HG03520 (cell line): Measurements from ENCODE around the gene ZFP30.
"Not testable (repeated sequence)": the region's sequence is repeated elsewhere in the genome, so short reads cannot be mapped to it uniquely, and the experiment has no call there.

Experiments
- ATAC-seq: cut with Tn5 transposase; IDR thresholded peaks from one replicate; pipeline ENCODE4 v1.9.1; 2021; ENCODE audit warnings: mild to moderate bottlenecking, moderate library complexity; ENCODE audit not compliant: unreplicated experiment

Gene ZFP30

DNA sequence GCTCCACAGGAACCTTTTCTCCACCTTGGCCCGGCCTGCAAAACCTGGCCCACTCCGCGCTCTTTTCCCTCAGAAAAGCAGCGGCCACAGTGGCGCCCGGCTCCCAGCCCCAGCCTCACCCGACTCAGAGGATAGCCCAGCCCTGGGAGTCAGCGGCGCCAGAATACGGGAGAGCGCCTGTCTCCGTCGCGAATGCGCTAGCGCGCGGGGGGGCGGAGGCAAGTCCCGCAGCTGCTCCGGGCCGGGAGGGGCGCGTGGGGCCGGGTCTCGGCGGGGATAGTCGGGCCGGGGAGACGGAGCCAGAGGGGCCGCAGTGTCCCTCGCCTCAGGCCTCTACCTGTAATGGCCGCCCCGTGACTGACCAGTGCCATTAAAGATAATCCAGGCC, at the start of gene ZFP30:
Gene ZFP30 (minus strand): TSS at position 165 of the 388 bp plus-strand sequence. CDS start 7,643 bp downstream, outside the sequence.
- no peak for ATAC-seq

DNA sequence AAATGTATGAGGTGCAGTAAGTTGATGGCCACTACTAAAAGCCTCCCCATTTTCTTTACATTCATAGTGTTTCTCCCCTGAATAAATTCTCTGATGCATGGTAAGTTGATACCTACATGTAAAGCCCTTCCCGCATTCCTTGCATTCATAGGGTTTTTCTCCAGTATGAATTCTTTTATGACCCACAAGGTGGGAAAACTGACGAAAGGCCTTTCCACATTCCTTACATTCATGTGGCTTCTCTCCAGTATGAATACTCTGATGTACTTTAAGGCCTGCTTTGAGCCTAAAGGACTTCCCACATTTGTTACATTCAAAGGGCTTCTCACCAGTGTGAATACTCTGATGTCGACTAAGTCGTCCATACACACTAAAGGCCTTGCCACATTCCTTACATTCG, 43.8 kb upstream of the ZFP30 start:
- ATAC-seq, result no peak

DNA sequence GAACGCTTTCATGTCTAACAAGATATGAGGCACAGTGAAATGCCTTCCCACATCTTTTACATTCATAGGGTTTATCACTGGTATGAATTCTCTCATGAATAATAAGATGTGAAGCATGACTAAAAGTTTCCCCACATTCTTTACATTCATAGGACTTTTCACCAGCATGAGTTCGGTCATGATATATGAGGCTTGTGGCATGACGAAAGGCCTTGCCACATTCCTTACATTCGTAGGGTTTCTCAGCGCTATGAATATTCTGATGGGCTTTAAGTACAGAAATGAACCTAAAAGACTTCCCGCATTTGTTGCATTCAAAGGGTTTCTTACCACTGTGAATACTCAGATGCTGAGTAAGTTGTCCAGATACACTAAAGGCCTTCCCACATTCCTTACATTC, 43.0 kb upstream of the ZFP30 start:
- no peak for ATAC-seq

DNA sequence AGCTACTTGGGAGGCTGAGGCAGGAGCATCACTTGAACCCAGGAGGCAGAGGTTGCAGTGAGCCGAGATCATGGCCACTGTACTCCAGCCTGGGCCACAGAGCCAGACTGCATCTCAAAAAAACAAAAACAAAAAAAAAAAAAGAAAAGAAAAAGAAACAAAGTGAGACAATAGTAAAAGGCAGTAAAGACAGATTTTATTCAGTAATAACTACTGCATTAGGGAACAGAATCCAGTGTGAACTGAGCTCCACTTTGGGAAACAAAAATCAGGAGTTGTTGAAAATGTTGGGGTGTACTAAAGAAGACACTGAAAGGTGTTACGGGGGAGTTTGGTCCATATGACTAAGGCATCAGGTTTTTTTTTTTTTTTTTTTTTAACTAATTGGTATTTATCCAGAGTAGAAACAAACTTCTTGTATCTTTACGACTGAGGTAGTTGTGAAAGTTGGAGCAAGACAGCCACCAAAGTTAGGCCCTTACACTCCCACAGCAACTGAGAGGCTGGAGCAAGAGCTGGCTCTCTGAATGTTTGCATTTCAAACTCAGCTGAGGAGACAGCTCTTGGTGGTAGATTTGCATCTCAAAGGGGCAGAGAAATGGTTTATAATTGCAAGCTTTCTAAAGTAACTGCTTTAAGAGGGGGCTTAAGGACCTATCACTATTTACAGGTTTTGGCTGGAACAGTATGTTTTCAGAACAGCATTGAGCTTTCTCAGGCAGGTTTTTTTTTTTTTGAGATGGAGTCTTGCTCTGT, 40.1 kb upstream of the ZFP30 start:
- ATAC-seq, result no peak

DNA sequence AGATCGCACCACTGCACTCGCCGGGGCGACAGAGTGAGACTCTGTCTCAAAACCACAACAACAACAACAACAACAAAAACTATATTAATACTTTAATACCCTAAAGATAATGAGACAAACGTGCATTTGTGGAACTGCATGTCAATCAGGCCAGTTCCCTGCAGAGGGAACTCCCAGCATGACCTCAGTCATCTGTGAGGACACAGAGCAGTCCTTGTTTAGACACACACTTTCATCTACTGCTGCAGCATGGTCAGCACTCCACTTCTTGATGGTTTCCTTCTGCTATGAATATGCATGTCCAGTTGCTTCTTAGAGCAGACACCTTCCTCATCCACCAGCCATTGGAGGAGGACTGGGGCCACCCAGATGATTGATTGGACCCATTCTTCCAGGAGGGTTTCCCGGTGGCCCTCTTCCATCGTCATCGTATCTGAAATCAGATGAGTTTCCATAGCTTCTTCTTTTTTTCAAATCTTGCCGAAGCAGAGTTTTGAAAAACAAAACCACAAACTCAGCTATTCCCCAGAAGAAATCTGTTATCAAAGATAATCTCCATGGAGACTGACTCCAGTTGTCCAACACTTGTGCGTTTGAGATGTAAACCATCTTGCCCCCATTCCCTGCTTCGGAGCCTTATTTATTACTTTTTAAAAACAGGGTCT, 37.8 kb upstream of the ZFP30 start:
- no peak for ATAC-seq

DNA sequence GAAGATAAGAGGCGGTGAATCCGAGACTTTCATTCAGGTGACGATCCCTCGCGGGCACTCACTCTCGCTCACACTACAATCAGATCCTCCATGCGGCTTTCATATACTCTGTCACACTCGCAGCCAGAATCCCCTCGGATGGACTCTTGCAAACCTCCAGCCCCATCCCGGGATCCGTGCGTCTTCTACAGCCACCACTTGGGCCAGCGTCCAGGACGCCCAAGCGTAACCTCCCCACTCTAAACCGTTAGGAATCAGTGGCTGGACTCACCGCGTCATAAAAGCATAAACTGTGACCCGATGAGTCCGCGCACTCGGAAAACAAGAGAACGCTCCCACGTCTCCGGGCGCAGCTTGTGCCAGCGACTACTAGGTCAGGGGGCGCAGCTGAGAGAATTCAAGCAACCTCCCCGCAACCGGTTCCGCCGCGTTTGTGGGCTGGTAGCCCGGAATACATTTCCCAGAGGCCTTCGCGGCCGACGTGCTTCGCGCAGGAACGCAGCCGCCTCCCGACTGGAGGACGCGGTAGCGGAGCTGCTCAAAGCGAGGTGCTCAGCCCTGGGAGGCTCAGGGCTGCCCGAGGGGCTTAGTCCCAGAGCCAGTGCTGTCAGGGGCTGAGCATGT, 36.7 kb upstream of the ZFP30 start:
- ATAC-seq, result no peak

DNA sequence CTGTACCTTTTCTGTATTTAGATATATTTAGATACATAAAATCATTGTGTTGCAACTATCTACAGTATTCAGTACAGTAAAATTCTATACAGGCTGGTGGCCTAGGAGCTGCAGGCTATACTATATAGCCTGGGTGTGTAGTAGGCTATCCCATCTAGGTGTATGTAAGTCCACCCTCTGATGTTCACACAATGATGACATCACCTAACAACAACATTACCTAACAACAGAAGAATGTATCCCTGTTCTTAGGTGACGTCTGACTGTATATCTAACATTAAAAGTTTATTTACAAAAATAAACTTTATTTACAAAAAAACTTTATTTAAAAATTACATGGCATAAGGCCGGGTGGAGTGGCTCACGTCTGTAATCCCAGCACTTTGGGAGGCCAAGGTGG, 28.3 kb upstream of the ZFP30 start:
- no peak for ATAC-seq

DNA sequence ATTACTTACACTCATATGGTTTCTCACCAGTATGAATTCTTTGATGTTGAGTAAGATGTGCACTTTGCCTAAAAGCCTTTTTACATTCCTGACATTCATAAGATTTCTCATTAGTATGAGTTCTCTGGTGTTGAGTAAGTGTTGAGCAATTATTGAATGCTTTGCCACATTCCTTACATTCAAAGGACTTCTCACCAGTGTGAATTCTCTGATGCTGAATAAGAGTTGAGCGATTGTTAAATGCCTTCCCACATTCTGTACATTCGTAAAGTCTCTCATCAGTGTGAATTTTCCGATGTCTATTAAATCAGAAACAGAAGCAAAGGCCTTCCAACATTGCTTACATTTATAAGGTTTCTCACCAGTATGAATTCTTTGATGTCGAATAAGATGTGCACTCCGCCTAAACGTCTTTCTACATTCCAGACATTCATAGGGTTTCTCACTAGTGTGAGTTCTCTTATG, 14.2 kb upstream of the ZFP30 start:
- no peak for ATAC-seq

DNA sequence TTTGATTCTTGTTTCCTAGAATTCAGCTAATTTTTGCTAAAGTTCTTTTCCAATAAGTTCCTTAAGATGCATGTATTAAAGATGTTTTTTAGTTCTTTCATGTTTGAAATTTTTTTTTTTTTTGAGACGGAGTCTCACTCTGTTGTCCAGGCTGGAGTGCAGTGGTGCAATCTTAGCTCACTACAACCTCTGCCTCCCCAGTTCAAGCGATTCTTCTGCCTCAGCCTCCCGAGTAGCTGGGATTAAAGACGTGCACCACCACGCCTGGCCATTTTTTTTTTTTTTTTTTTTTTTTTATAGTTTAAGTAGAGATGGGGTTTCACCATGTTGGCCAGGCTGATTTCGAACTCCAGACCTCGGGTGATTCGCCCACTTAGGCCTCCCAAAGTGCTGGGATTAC, 1.9 kb upstream of the ZFP30 start:
- not testable (repeated sequence) for ATAC-seq

DNA sequence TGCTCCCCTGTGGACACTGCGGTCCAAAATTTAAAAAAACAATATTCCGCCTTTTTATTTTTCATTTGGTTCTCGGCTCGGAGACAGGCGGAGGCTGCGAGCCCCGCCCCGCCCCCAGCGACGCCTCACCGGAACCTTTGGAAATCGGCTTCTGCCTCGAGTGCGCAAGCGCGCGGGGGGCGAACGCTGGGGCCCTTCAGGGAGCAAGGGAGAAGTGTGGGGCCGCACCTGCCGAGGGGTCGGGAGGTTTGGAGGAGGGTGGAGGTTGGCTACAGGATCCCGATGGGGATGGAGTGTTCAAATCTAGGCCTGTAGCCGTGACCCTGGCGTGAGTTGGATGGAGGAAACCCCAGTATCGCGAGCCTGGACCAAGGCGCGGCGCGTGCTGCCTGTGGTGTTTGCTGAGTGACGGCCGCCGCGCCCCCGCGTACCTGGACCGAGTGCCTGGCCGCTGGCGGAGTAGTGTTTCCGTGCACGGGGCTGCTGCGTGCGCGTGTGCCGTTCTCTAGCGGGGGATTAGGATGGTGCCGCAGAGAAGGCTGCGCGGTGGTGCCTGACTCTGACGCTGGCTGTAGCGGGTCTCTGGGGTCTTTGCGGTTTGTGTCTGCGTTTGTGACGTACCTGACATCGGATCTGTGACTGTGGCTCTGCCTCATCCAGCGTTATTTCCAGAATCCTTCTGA, 565 bp upstream of the ZFP30 start:
- ATAC-seq, result no peak

DNA sequence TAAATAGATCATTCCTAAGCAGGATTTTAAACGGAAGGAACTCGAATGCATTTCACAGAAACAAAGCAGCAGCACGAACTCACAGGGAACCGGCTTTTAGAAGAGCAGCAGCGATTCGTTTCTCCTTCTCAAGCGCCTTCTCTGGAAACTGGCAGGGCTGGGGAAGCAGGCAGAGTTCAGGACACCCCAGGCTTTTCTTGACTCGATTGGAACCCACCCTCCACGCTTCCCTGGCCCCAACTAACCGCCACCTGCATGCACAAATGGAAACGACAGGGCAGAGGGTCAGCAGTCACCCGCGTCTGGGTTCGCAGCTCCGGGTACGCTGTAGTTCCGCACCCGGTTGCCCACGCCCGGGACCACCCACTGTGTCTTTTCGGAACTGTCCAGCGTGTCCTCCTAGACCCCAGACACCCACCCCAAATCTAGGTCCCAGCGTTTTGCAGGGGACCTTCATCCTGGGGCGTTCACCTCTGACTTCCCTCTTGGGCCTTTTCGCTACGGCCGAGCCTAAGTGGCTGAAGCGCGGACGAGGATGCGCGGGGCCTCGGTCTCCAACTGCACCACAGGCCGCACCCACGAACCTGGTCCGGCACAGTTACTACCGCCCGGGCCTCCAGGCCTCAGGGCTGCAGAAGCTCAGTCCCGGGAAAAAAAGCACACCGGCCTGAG, 500 bp downstream of the ZFP30 start:
- ATAC-seq, result no peak

DNA sequence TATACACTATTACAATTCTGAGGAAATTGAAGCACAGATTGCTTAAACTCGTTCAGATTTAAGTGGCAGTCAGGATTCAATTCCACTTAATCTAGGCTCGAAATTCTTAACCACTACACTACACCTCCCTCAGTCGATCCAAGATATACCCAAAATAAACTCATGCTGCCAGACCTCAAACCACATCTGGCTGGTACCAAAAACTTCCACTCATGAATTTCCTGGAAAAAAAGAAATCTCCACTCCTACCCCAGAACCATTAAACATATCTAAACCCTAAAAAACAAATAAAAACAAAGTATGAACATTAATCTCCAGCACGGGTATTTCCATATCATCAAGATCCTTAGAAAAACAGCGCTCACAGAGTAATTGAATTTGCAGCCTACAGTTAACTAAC, 1.1 kb downstream of the ZFP30 start:
- no peak for ATAC-seq

DNA sequence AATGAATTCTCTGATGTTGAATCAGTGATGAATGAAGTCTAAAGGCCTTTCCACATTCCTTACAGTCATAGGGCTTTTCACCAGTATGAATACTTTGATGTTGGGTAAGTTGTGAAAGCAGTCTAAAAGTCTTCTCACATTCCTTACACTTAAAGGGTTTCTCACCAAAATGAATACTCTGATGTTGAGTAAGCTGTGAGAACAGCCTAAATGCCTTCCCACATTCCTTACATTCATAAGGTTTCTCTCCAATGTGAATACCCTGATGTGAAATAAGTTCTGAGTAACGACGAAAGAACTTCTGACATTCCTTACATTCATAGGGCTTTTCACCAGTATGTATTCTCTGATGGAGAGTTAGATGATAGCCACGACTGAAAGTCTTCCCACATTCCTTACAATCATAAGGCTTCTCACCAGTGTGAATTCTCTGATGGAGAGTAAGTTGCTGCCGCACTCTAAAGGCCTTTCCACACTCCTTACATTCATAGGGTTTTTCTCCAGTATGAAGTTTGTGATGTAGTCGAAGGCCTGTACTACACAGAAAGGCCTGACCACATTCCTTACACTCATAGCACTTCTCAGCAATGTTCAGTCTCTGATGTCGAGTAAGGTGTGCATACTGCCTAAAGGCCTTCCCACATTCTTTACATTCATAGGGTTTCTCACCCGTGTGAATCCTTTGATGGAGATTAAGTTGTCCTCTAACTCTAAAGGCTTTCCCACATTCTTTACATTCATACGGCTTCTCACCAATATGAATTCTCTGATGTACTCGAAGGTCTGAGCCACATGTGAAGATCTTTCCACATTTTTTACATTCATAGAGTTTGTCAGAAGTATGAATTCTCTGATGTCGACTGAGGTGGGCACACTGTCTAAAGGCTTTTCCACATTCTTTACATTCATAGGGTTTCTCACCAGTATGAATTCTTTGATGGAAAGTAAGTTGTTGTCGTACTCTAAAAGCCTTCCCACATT, 19.9 kb downstream of the ZFP30 start:
- ATAC-seq, result no peak

DNA sequence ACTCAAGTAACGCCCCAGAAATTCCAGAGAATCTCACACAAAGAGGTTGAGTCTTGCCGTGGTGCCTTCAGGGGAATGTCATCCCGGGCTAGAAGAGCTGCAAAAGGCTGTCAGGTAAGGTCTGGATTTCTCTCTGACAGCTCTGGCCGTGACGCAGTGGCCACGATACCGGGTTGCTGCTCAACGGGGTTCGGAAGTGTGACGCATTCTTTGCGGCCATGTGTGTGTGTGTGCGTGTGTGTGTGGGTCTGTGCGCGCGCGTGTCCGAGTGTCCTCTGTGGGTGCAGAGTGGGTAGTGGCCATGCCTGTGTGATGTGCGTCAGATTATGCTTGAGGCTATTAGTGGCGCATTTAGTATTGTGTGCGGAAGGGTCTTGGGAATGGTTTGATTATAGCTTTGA, 60.3 kb downstream of the ZFP30 start:
- ATAC-seq, result peak; percentile 25

DNA sequence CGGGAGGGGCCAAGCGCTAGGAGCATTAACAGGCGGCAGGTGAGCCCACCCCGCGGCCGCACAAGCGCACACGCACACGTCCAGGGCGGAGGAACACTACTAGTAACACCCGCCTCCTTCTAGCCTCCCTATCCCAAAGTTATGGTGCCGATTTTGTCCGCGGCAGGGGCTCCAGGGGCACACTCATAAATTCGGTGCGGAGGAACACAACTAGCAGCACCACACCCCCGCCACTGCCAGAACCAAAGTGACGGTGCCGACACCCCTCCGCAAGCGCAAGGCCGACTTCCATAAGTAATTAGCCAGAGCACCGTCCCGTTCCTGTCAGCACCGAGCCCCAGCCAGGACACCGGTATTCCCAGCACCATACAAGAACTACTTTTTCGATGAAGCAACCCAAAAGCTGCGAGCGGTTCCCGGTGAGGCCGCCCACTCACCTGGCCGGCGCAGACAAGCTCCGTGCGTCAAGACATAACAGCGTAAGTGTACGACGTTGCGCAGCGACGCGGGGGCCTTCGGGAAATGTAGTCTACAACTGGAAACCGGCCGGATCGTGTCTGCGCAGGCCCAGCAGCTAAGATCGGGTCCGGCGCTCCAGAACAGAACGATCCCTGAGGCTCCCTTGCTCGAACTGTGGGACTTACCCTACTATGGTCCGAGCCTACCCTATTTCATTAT, 60.8 kb downstream of the ZFP30 start, which contains the start of the genes ZNF540 and ZNF571:
Gene ZNF540 (plus strand): TSS at position 573 of the 678 bp plus-strand sequence. CDS start 3,572 bp downstream, outside the sequence.
Gene ZNF571 (minus strand): TSS at position 489 of the 678 bp plus-strand sequence. CDS start 8,116 bp downstream, outside the sequence.
- peak; percentile 90 for ATAC-seq

DNA sequence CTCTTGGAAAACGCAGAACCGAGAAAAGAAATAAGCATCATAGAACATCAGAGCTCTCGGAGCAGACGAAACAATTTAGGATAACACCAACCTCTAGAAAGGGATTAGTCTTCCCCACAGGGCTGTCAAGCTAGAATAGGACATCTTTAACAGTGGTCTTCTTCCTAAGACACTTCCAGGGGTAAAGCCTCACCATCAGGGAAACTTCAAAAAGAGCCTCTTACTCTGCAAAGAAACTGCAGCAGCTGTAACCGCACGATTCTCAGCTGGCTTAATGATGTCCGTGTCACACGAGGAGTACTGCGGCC, 61.3 kb downstream of the ZFP30 start:
- peak; percentile 29 for ATAC-seq

DNA sequence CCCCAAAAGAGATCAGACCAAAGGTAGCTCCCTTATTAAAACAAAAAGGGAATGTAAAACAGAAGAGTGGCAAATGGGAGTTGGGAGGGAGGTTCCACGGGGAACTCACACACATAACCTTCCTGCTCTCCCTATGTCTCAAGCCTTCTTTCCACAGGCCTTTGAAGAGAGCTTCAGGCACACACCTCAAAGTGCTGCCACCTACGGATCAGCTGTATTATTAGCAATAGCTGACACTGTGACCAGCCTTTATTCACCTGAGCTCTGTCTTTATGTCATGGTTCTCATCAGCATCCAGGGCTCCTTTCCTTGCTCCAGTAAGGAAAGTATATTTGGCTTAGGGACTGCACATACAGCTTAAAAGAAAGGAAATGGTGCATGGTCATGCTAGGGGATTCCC, 71.9 kb downstream of the ZFP30 start:
- ATAC-seq, result no peak

DNA sequence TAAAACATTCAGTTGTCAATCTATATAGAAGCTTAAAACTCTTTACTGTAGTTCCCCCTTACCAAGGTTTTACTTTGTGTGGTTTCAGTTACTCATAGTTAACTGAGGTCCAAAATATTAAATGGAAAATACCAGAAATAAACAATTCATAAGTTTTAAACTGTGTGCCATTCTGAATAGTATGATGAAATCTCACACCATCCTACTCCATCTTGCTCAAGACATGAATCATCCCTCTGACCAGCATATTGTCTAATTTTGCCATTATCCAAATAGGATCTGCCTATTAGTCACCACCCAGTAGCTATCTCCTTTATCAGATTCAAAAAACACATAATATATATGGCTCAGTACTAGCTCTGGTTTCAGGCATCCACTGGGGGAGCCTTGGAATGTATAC, 83.1 kb downstream of the ZFP30 start:
- ATAC-seq, result no peak

DNA sequence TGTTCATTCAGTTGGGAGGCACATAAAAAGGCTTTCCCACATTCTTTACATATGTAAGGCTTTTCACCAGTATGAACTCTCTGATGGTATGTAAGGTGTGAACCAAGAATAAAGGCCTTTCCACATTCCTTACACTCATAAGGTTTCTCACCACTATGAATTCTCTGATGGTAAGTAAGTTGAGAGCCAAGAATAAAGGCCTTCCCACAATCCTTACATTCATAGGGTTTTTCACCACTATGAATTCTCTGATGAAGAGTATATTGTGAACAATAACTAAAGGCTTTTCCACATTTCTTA, 89.9 kb downstream of the ZFP30 start:
- no peak for ATAC-seq
